HG02884 (cell line): ENCODE results near the gene DPY30.
"Not testable (repeated sequence)": the region's sequence is repeated elsewhere in the genome, so short reads cannot be mapped to it uniquely, and the experiment has no call there.

Source experiments
- ATAC-seq: cut with Tn5 transposase; IDR thresholded peaks from one replicate; pipeline ENCODE4 v1.9.1; 2021; ENCODE audit warnings: mild to moderate bottlenecking, moderate library complexity; ENCODE audit not compliant: unreplicated experiment

Gene DPY30

DNA sequence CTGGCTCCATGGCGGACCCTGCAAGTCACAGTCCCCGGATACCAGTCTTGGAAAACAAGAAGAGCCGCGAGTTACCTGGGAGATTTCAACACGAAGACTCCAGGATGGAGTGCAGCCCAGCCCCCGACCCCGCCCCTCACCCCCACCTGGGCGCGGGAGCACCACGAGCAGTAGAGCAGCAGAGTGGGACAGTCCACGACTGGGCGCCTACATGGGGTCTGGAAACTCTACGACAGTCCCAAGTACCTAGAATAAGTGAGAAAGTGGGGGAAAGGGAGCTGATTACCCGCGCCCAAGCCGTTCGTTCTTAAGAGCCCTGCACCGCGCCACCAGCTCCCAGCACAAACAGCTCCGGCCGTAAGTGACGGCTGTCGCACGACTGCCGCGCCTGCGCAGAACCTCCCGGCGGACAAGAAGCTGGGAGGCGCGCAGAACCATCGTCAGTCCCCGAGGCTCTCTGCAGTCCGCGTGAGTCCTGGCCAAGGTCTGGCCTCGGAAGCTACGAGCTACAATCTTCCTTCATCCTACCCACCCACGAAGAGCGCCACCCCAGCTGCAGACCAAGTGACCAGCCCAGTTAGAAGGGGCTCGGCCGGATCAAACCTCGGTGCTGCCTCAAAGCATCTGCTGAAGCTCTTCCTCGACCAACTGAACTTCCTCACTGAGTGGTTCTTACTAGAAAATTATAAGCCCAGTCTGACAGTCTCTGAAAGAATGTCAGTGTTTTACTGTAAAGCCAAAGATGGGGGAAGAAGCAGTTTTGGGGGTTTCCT is at the start of gene DPY30:
DPY30 (minus strand) TSS at position 359 of the 773 bp plus-strand sequence; CDS start at position 10, 349 bp downstream.
- ATAC-seq: peak; percentile 83

GRCh38 chr2:32074134-32074506 is 34.5 kb upstream of the DPY30 start:
- no peak for ATAC-seq

GRCh38 chr2:32067549-32067948 is 27.9 kb upstream of the DPY30 start:
- ATAC-seq: no peak

- ATAC-seq: no peak
Measured at GRCh38 chr2:32064713-32065112, 25.1 kb upstream of the DPY30 start.

GRCh38 chr2:32064021-32064601 is 24.5 kb upstream of the DPY30 start:
- peak; percentile 4 for ATAC-seq

- ATAC-seq: peak; percentile 95
Measured at GRCh38 chr2:32063310-32064020, 23.9 kb upstream of the DPY30 start, which contains the start of gene SPAST. SPAST (plus strand) TSS chr2:32063556; CDS start chr2:32063832, 276 bp downstream.

- no peak for ATAC-seq
Measured at GRCh38 chr2:32061973-32062861, 22.6 kb upstream of the DPY30 start.

DNA sequence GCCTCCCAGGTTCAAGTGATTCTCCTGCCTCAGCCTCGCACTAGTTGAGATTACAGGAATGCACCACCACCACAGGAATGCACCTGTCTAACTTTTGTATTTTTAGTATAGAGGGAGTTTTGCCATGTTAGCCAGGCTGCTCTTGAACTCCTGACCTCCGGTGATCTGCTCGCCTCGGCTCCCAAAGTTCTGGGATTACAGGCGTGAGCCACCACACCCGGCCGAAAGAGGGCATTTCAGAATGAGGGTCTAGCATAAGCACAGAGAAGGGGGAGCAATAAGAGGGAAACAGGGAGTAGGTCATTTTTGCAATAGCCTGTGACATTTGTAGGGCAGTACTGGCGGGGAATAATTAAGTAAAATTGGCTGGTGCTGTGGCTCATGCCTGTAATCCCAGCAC is 21.8 kb upstream of the DPY30 start:
- ATAC-seq: no peak

DNA sequence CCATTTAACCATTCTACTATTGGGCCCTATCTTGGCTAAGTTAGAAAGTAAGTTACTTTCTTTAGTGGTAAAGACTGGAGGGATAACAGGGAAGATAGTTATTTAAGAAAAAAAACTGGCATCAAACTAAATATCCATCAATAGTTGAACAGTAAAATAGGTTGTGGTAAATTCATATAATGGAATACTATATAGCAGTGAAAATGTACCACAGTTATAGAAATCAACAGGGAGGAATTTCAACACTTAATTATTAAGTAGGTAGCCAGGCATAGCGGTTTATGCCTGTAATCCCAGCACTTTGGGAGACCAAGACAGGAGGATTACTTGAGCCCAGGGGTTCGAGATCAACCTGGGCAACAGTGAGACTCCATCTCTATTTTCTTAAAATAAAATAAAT is 20.7 kb upstream of the DPY30 start:
- ATAC-seq: no peak

DNA sequence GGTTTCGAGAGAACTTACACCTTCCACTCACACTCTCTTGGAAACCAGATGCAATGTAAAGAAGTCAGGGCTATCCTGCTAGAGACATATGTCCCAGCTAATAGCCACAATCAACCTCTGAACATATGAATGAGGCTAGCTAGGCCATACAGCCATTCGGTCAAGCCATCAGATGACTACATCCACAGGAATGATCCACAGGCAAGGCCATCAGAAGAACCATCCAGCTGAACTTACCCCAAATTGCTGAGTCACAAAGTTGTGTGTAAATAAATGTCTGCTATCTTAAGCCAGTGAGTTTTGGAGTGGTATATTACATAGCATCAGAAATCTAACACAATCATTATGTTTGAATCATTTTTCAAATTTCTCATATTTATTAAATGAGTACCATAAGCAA is 18.5 kb upstream of the DPY30 start:
- ATAC-seq: no peak

DNA sequence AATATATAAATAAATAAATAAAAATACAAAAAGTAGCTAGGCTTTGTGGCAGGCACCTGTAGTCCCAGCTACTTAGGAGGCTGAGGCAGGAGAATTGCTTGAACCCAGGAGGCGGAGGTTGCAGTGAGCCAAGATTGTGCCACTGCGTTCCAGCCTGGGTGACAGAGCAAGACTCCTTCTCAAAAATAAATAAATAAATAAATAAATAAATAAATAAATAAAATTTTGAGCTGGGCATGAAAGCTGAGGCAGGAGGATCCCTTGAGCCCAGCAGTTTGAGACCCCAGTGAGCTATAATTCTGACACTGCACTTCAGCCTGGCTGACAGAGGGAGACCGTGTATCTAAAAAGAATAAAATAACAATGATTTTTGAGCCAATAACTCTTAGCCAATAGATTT is 15.0 kb upstream of the DPY30 start:
- not testable (repeated sequence) for ATAC-seq

DNA sequence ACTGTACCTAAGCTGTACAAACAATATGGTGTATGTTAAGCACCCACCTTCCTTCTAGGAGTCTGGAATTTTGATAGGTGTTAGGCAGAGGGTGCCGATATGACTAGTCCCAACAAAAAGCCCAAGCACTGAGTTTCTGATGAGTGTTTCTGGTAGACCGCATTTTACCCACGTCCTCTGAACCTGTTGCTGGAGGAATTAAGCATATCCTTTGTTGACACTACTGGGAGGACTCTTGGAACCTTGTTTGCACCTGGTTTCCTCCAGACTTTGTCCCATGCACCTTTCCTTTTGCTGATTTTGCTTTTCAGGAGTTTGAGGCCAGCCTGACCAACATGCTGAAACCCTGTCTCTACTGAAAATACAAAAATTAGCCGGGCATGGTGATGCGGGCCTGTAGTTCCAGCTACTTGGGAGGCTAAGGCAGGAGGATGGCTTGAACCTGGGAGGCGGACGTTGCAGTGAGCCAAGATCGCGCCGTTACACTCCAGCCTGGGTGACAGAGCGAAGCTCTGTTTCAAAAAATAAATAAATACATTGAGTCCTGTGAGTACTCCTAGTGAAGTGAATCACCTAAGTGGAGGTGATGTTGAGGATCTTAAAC is 12.3 kb upstream of the DPY30 start:
- ATAC-seq: no peak

DNA sequence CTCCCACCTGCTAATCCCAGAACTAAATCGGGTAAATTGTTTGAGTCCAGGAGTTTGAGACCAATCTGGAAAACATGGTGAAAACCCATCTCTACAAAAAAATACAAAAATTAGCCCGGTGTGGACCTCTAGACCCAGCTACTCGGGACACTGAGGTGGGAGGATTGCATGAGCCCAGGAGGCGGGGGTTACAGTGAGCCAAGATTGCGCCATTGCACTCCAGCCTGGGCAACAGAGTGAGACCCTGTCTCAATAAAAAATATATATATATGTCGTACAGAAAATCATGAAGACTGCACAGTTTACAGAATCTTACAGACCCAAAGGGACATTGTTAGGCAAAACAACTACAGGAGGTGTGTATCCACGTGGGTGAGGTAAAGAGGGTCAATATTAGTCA is 4.0 kb upstream of the DPY30 start:
- ATAC-seq: no peak

- ATAC-seq: not testable (repeated sequence)
Measured at GRCh38 chr2:32034198-32034887, 5.3 kb downstream of the DPY30 start.

DNA sequence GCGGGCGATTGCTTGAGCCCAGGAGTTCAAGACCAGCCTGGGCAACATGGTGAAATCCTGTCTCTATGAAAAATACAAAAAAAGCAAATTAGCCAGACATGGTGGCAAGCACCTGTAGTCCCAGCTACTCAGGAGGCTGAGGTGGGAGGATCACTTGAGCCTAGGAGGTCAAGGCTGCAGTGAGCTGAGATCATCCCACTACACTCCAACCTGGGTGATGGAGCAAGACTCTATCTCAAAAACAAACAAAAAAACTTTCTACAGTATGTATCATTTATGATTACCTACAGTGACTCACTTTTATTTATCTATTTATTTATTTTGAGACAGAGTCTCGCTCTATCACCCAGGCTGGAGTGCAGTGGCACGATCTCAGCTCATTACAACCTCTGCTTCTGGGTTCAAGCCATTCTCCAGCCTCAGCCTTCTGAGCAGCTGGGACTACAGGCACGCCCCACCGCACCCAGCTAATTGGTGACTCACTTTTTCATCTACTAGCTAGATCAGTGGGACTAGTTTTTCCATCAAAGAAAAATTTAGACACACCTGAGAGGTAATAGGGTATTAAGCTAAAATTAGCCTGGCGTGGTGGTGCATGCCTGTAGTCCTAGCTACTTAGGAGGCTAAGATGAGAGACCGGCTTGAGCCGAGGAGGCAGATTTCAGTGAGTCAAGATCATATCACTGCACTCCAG is 20.7 kb downstream of the DPY30 start:
- not testable (repeated sequence) for ATAC-seq

DNA sequence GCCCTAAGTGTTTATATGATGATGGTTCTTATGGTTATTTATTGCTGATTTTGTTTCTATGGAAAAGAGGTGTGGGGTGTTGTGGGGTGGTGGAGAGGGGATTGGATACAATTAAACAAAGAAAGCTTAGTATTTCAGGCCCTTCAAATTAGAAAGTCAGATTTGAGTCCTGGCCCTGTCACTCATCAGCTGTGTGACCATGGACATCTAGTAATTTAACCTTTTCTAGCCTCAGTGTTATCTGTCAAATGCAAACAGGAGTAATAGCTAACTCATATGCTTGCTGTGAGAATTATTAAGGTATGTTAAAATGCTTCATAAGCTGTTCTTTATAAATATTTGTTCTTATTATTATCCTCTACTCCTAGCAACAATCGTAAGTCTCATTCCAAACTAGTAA is 26.7 kb downstream of the DPY30 start:
- ATAC-seq: no peak

GRCh38 chr2:32011485-32011960 is 28.1 kb downstream of the DPY30 start:
- ATAC-seq: no peak

- ATAC-seq: peak; percentile 49
Measured at GRCh38 chr2:32010670-32011484, 28.7 kb downstream of the DPY30 start, which contains the start of gene MEMO1. MEMO1 (minus strand) TSS chr2:32011008; CDS start chr2:32010247, 761 bp downstream.
